HCEC 1CT (cell line): ENCODE data around the gene PRKAG2.
"Not testable (repeated sequence)": the region's sequence is repeated elsewhere in the genome, so short reads cannot be mapped to it uniquely, and the experiment has no call there.

Experiments used
- DNase-seq: peaks from one replicate; pipeline ENCODE4 v3.0.0-alpha.2; 2017

Gene PRKAG2

DNA sequence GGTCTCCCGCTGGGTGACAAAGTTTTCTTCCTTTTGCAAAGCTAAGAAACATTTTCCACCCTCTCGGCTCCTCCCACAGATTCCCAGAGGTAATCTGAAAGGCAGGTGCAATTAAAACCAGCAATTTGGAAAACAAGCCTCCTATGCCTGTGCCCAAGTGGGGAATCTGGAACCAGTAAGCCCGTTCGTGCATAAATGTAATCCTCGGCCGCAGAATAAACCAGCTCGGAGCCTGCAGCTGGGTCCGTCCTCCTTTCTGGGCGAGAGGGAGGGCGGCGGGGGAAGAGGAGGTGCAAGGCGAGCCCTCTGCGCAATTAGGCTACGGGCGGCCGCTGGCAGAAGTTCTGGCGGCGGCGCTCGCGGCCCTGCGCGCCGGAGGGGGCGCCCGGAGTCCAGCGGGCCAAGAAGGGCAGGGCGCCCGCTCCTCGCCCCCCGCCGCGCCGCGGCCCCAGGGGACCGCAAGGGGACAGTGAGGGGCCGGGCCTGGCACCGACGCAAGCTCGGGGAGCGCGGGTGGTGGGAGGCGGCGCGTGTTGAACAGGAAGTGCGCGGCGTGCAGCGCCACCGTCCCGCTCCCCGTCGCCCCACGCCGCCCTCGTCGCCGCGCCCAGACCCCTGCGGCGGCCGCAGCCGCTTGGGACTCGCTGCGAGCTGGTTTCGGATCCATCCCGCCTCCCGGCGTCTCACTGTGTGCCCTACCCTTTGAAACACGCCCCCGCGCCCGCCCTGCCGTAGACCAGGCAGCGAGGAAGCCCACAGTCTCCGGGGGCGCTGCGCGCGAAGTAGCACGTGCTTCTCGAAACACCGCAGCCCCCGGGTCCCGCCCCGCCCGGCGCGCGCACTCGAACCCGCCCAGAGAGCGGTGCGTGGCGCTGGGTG lies at the start of gene PRKAG2:
PRKAG2 (minus strand) TSS at position 217 of the 879 bp plus-strand sequence. CDS start 495 bp downstream, outside the sequence.
- peak; percentile 31 for DNase-seq

DNA sequence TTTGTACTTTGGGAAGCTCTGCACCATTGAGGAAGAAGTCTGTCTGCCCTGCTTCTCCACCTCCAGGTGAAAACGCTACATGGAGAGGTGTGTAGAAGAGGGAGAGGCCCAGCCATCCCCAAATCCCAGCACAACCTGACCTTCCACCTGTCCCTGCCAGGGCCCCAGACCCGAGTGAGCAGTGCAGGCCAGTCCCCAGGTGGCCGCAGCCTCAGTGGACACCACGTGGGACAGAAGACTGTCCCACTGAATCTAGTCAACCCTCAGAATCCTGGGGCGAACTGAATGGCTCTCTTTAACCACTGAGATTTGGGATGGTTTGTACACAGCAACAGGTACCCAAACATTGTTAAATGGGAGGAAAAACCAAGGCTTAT lies 49.4 kb upstream of the PRKAG2 start:
- no peak for DNase-seq

DNA sequence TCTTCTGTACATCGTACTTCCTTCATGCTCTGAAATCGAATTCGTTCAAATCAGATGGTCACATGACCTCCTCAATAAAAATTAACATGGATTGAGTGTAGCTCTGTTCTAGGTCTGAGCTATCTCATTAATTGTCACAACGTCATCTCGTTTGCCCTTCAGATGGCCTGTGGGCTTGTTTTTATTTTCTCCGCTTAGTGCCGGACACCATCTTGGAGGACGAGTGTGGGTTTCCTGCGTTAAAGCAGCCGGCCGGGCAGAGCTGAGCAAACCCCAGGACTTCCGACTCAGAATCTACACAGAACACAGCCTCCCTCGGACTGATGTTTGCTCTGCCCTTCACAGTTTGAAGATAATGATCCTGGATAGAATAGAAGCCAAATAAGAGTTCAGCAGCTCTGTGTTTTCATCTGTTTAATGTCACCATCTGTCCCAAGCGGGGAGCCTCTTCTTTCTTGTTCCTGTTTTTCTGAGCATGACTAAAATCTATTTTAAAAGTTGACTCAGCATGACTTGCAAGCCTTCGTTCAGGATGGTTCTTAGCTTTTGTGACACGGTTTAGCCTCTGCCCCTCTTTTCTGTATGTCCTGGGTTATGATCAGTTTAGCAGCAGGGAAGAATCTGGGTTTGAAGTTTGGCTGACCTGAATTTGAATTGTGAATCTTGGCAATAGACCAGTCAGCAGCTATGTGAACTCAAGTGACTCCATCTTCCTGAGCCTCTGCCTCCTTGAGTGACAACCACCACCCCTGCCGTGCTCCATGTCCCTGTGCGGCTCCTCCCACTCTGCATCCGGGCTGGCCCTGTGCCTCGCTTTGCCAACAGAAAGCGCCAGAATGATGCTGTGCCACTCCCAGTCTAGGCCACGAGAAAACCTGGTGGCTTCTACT lies 48.8 kb upstream of the PRKAG2 start:
- DNase-seq, result peak; percentile 30

DNA sequence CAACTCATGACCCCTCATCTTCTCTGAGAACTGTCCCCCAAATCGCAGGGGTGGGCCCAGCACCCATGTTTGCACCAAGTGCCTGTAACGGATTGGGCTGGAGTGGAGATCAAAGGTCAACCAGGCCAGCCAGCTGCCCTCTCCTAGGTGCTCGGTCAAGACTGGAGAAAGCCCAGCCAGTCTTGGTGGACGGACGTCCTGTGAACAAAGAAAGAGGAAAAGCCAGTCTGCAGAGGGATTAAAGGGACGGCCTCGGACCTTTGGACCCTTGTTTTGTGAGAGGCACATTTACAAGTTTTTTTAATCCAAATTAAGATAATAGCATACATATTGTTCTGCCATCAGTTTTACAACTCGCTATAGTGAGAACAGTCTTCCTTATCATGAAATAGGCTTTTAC lies 47.6 kb upstream of the PRKAG2 start:
- no peak for DNase-seq

DNA sequence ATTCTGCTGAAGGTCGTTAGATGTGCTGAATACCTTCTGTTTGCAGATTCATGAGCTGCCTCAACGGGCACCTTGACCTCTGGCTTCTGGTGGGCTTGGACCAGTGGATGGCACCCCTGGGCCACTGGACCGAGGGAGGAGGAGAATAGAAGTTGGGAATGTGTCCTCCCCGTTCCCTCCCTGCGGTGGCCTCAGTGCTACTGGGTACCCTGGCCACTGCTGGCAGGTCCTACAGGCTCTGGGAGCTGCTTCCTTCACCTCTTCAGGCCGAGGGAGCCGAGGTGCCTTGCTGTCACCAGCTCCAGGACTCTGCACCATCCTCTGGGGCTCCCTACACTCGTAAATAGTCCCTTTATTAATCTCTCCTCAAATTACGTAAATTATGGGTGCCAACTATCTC lies 47.1 kb upstream of the PRKAG2 start:
- DNase-seq, result no peak

DNA sequence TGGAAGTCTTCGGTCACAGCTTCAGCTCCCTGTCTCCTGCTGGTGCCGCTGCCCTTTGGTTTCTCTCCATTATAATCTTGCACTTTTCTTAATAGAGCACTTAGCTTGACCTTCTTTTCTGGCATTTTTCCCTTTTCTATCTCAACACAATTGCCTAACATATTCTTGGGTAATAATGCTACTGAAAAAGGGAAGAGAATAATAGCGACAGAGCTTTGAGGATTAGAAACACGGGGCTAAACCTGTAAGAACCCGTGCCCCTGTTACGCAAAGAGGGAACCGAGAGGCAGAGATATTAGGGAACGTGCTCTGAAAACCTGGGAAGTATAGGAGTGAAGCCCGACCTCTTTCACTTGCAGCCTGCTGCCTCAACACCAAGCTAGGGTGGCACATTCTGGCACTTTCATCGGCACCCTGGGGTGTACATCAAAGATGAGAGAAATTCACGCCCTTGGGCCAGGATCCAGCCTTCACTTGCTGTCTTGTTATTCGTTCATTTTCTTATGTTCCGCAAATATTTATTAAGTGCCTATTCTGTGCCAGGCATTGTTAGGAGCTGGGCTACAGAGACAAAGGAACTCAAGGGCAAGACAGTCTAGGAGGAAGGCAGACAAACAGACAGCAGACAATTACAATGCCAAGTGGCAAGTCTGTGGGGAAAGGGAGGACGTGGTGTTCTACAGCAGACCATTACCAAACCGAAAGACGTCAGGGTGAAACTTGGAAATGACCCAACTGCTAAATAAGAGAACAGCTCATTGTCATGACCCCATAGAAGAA lies 46.4 kb upstream of the PRKAG2 start:
- no peak for DNase-seq

DNA sequence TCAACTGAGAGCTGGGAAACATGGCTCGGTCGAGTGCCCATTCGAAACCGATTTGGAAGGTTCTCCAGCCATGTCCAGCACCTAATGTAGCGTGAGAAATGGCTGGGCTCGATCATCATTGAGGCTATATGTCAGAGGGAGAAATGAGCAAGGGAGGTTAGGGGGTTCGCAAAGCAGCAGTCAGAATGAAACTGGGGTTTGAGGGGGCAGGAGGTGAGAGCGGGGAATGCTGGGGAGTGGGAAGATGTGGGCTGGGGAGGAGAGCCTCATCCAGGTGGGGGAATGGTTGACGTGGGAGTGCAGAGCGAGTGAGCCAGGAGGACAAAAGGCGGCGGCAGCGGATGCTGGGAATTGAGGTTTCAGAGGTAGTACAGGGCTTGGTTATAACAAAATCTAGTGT lies 44.5 kb upstream of the PRKAG2 start:
- no peak for DNase-seq

DNA sequence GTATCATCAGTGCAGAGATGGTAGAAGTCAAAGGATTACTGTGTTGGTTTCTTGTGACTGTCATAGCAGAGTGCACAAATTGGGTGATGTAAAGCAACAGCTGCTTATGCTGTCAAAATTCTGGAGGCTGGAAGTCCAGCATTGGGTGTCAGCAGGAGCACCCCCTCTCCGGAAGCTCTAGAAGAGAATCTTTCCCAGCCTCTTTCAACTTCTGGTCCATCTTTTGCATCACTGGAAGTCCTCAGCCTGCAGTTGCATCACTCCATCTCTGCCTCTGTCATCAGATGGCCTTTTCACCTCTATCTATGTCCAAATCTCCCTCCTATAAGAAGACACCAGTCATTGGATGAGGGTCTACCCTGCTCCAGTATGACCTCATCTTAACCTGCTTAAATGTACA lies 43.6 kb upstream of the PRKAG2 start:
- no peak for DNase-seq

DNA sequence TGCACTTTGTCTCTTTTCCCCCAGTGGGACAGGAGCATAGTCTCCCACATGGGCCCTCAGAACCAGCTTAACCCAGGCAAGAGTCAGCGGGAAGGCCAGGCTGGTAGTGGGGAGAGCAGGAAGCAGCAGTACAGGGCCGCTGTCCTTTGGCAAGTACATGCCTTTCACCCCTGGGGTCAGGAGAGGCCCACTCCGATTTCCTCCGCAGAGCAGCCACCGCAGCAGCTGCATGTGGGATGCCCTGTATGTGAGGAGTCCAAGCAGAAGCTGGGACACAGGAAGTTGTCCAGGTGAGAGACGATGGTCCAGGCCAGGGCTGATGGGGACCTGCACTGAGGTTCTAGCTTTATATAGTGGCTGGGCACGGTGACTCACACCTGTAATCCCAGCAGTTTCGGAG lies 42.7 kb upstream of the PRKAG2 start:
- no peak for DNase-seq

DNA sequence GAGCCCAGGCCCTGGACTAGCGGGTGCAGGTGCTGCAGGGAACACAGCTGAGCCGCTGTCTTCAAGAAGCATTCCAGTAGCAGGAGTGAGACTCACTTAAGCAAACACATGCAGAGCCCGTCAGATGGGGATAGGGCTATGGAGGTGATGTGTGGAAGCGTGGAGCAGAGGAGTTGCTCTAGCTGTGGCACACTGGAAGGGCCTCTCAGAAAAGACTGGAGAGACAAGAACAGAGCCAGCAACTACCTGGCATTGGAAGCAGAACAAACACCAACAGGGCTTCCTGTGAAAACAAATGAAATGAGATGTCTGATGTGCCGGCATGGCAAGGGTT lies 41.6 kb upstream of the PRKAG2 start:
- no peak for DNase-seq

DNA sequence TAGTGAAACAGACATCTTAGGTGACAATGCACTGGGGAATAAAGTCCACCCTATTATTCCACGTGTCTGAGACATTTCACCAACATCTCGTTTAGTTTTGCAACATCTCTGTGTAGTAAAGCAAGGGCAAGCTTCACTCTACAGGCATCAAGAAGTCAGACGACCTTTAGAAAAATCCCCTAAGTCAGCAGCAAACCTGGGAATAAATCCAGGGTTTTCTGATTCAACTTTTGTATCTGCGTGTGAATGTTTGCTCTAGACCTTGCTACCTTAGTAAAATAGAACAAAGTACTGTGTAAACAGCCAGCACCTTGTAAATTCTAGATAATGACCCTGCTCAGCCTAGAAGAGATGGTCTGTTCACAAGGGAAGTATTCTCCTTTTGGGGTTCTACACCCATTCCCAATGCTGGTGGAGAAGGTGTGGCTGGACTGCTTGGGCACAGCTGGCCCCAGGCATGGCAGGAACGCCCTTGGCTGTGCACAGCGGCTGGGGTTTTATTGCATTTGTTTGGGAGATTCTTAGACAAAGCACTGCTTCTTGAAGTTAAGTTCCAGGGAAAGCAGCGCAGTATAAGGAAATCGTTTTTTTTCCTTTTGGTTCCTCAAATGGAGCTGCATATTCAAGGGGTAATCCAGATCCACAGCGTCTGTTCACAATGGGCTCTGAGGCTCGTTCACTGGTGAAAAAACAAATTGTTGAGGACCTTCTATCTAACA lies 41.0 kb upstream of the PRKAG2 start:
- DNase-seq, result no peak

DNA sequence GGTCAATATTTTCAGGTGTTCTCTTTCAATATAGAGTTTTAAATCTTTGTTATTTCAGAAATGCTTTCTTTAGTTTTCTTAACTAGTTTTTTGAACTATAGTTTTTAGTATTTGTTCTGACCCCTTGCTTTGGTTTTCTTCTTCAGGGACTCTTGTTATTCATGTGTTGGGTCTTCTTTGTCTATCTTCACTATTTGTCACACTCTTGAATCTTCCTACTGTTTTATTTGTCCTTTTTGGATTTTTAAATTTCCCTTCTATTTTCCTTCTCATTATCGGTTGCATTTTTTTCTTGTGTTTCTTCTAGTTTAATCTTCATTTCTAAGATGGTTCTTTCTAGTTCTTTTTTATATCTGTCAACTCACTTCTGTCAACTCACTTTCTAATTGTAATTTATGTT lies 37.1 kb upstream of the PRKAG2 start:
- no peak for DNase-seq

DNA sequence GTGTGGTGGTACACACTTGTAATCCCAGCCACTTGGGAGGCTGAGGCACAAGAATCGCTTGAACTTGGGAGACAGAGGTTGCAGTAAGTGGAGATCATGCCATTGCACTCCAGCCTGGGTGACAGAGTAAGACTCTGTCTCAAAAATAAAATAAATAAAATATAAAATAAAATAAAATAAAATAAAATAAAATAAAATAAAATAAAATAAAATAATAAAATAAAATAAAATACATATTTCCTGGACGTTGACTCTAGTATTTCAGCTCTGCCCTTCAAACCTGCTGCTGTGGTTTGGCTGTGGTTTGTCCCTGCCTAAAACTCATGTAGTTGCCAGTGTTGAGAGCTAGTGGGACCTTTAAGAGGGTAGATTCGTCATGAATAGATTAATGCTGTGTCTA lies 33.7 kb upstream of the PRKAG2 start:
- not testable (repeated sequence) for DNase-seq

DNA sequence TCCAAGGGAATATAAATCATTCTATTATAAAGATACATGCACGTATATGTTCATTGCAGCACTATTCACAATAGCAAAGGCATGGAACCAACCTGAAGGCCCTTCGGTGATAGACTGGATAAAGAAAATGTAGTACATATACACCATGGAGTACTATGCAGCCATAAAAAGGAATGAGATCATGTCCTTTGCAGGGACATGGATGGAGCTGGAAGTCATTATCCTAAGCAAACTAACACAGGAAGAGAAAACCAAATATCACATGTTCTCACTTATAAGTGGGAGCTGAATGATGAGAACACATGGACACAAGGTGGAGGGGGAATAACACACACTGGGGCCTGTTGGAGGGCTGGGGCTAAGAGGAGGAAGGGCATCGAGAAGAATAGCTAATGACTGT lies 30.2 kb upstream of the PRKAG2 start:
- DNase-seq, result not testable (repeated sequence)

DNA sequence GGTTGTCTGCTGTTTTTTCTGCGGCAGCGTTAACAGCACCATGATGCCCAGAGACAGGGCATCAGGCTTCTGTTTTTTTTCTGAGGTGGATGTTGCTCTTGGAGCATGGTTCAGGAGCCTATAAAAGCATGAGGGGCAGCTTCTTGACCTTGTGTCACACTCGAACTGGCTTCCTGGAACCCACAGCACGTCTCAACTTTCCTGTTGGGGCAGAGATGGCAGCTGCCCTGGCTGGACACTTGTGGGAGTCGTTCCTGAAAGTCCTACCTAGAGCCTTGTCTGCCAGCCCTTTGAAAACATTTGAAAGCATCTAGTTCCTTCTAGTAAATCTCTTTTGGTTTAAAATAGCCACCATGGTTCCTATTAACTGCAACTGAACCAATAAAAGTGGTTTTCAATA lies 28.9 kb upstream of the PRKAG2 start:
- DNase-seq, result no peak

DNA sequence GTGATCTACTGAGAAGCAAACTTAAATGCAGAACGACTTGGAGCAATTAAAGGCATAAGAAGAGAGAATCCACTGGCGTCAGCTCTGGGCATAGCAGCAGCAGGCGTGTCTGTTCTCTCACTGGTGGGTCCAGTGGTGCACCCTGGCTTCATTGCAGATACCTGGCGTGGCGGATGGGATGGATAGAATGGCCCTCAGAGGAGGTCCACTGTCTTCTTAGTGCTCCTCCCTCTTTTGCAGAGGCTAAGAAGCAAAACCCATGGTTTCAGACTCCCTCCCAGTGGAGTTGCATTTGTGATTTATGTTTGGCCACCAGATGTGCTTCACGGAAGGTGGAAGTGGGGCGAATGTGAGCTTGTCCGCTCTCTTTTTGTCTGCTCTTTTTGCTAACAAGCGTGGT lies 28.4 kb upstream of the PRKAG2 start:
- no peak for DNase-seq

DNA sequence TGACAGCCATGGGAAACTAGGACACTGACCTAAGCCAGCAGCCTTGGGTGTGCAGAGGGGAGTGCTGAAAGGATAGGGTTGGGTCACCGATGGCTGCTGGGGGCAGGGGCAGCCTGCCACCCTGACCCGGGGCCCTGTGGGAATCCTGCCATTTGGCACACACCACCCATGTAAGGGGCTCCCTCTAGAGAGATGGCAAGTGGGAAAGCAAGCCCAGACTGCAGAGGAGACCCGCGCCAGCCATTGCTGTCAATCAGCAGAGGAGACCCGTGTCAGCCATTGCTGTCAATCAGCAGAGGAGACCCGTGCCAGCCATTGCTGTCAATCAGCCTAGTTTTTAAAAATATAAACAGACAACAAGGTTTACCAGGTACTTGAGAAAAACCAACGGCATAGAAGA lies 27.4 kb upstream of the PRKAG2 start:
- DNase-seq, result no peak

DNA sequence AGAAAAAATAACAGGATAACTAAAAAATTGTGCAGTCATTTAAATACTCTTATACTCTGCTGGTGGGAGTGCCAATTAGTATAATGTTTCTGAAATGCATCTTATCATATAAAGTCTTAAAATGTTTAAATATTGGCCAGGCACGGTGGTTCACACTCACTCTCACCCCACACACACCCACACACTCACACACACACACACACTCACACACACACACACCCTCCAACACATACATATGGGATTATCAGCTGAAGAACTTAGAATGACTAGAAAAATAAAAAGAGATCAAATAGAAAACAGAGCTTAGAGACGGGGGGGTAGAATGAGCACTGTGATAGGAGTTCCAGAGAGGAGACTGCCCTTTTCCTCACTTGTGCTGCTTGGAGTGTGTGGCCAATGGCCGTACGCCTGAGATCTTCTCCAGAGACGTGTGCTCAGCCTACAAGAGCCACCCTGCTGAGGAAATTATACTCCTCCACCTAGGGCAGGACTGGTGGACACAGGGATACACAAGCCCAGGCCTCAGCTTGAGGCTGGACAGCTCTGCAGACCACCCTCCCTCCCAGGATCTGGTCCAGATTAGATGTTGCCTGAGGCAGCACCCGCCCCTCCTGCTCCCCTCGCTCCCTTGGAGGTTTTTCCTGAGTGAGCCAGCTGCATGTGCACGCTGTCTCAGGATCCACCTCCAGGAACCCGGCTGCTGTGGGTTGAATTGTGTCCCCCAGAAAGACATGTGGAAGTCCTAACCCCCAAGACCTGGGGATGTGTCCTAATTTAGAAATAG lies 26.5 kb upstream of the PRKAG2 start:
- DNase-seq, result no peak

DNA sequence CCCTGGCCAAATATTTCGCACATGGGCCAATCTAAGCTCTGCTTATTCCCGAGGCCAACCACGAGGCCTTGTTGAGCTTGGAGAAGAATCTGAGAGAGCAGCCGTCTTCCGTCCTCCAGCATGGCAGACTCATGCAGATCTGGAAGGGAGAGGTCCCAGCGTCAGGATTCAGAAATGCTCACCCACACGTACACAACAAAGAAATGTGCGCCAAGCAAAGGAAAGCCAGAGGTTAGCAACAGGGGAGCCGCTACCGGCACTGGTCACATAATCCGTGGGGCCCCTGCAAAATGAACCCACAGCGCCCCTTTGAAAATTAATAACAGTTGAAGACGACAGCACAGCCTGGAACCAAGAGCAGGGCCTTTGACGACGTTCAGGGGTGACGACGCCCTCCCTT lies 25.4 kb upstream of the PRKAG2 start:
- DNase-seq, result no peak

DNA sequence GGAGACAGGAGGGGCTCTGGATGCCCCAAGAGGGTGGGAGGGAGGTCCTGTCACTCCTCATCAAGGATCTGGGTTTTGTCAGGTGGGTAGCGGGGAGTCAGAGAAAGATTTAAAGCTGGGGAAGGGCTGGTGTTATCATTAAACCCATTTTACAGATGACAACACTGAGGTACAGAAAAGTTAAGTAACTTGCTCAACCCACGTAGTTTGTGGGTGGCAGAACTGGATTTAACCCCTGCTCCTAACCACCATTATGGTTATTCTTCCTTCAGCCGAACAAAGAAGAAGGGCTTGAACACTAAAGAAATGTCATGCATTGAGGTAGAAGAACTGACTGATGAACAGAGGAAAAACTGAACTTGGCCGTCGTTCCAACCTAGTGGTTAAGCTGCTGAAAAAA lies 24.9 kb upstream of the PRKAG2 start:
- DNase-seq, result no peak

DNA sequence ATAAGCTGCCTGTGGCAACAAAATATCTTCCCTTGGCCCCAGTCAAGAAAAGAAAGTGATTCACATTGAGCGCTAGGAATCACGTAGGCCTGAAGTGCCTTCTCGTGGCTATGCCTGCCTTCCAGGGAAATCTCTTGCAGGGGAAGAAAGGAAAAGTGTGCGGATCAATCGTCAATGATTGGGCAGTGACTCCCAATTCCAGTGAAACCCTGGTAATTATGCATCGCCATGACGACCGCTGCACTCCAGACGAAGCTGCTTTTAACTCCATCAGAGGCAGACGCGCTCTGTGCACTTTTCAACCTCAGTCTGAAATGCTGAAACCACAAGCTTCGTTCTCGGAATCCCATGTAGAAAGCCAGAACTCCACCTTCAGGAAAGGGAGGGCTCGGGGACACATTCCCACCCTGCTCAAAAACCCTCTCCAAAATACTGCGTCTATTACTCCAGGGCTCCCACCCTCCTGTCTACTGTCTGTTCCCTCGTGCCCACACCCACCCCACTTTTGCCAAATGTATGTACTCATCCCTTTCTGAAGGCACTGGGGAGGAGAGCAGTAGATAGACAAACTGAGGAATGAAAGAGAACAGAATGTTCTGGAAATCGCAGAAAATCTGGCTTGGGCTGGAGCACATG lies 24.2 kb upstream of the PRKAG2 start:
- no peak for DNase-seq
